GM21515 (cell line): ENCODE measurements around the gene KRTAP5-8.
"Not testable (repeated sequence)": the region's sequence is repeated elsewhere in the genome, so short reads cannot be mapped to it uniquely, and the experiment has no call there.

ENCODE experiments used
- ATAC-seq: cut with Tn5 transposase; IDR thresholded peaks from one replicate; pipeline ENCODE4 v1.9.1; 2021; ENCODE audit not compliant: unreplicated experiment

The KRTAP5-8 gene

DNA sequence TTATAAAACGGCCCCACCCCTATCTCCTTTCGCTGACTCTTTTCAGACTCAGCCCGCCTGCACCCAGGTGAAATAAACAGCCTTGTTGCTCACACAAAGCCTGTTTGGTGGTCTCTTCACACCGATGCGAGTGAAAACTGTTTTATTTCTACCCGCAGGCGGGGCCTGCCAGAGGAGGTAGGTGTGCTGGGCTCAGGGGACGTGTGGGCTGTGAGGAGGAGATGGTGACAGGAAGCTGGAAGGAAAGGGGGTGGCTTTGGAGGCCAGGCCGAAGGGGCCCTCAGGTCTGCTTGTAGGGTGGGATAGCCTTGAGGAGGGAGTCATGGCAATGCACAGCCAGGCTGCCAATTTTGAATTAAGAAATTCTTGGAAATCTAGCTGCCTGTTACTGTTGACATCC lies 32.0 kb upstream of the KRTAP5-8 start:
- no peak for ATAC-seq

DNA sequence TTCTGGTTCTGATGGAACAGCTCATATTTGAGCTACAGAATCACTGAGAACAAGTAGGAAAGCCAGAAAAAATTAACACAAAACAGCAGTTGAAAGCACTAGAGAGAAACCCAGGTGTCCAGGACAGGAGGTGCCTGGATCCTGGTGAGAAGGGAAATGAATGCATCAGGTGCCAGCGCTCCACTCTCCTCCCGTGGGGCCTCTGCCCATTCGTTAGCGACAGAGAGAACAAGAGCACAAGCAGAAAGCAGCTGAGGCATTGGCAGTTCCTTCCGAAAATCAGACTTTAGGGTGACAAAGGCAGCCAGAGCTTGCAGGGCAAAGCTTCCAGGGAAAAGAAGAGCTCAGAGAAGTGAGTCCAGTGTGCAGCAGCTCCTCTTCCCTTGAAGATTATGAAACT lies 30.7 kb upstream of the KRTAP5-8 start:
- ATAC-seq = no peak

DNA sequence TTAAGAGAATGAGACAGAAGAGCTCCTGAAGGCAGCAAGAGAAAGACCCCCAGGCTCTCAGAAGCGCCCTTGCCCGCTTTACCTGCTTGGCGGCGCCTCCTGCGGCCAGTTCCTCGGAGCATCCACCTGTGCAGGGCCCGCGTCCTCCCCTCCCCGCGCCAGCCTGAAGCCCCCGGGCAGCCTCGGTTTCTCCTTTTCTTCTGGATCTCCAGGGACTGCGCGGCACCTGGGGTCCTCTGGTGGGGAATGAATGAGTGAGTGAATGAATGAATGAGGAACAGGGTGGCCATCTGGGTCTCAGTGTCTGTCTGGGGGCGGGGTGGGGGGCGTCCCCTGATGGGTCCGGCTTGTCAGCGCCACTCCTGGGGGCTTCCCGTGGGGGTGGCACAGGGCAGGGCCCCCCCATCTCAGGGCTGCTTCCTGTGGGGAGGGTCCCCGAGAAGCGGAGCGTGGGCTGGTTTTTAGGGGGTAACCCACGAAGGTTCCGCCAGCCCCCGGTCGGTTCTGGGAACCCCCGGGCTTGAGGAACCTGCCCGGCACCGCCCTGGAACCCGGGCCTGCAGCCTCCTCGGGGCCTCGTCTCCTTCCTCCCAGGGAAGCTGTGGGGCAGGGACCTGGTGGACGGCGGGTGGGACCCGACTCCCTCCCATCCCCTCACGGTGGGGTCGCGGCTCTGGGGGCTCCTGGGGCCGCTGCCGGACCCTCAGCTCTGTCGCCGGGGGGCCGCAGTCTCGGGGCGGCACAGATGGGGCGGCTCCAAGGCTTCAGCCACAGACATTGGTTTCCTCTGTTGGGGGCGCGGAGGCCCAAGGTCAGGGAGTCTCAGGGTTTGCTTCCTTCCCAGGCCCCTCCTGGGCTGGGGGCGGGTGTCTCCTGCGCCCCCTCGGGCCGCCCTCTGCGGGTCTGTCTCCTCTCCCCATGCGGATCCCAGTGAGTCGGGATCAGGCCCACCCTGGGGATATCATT lies 19.0 kb upstream of the KRTAP5-8 start:
- ATAC-seq = no peak

DNA sequence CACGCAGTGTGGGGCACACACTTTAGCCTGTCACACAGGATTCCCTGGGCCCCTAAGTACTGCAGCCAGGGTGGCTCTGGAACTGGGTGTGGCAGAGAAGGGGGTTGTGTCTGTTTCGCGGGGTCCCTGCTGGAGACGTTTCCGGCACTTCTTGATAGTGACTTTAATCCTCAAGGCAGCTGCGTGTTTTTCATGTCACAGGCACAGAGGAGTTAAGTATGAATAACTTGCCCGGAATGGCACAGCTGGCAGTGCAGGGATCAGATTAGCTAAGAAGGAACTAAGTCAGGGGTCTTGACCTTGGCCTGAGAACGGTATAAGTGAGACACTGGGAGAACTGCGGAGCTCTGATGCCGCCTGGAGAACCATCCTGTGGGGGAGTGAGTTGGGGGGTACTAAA lies 18.3 kb upstream of the KRTAP5-8 start:
- no peak for ATAC-seq

DNA sequence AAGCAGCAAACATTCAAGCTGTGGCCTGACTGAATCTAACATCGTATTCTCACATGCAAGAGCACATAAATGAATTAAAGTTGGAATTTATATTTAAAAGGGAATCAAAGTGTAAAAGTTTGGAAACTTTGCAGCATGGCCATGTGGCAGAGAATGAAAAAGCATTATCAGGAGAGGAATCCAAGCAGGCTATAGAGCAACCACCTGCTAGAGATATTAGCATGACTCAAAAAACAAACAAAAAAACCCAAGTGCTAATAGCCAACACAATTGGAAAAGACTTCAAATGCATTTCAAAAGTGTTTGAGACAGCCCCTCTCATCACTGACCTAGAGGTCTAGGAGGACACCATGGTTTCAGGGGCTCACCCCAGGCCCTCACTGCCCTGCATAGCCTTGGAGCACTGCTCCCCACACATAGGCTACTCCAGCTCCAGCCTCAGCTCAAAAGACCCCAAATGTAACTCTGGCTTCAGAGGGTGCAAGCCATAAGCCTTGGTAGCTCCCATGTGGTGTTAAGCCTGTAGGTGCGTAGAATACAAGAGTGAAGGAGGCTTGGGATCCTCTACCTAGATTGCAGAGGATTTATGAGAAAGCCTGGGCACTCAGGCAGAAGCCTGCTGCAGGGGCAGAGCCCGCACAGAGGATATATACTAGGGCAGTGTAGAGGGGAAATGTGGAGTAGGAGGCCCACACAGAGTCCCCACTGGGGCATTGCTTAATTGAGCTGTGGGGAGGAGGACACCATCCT lies 12.5 kb upstream of the KRTAP5-8 start:
- no peak for ATAC-seq

DNA sequence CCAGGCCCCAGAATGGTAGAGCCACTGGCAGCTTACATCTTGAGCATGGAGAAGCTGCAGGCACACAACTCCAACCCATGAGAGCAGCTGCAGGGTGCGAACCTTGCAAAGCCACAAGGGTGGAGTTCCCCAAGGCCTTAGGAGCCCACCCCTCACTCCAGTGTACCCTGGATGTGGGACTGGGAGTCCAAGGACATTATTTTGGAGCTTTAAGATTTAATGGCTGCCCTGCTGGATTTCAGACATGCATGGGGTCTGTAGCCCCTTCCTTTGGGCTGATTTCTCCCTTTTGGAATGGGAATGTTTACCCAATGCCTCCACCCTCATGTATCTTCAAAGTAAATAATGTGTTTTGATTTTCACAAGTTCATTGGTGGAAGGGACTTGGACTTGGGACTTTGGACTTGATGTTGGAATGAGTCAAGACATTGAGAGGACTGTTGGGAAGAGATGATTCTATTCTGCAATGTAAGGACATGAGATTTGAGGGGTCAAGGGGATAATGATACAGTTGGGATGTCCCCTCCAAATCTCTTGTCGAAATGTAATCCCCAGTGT lies 11.8 kb upstream of the KRTAP5-8 start:
- ATAC-seq = no peak

DNA sequence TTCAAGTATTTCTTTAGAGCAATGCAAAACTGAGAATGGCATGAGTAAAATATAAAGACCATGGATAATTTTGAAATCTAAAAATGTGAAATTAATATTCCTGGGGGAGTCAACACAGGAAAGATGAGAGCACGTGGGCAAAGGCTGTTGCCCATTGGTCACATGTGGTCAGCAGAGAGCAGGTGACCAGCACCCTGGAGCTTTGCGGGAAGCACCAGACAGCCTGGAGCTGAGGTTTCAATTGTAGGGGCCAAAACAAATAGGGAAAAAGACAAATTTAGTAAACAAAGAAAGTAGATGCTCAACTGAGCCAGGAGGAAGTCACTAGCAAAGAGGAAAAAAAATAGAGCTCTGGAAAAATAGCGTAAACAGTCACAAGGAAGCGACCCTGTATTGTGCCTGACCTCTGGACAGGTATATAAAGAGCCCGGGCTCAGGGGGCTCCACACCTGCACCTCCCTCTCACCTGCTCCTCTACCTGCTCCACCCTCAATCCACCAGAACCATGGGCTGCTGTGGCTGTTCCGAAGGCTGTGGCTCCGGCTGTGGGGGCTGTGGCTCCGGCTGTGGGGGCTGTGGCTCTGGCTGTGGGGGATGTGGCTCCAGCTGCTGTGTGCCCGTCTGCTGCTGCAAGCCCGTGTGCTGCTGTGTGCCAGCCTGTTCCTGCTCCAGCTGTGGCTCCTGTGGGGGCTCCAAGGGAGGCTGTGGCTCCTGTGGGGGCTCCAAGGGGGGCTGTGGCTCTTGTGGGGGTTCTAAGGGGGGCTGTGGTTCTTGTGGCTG lies 10.8 kb upstream of the KRTAP5-8 start, which contains the start of gene KRTAP5-7:
Gene KRTAP5-7, plus strand, starts transcription at position 472 of the 780 bp plus-strand sequence. Its CDS starts 34 bp downstream, at position 506.
- ATAC-seq = not testable (repeated sequence)

DNA sequence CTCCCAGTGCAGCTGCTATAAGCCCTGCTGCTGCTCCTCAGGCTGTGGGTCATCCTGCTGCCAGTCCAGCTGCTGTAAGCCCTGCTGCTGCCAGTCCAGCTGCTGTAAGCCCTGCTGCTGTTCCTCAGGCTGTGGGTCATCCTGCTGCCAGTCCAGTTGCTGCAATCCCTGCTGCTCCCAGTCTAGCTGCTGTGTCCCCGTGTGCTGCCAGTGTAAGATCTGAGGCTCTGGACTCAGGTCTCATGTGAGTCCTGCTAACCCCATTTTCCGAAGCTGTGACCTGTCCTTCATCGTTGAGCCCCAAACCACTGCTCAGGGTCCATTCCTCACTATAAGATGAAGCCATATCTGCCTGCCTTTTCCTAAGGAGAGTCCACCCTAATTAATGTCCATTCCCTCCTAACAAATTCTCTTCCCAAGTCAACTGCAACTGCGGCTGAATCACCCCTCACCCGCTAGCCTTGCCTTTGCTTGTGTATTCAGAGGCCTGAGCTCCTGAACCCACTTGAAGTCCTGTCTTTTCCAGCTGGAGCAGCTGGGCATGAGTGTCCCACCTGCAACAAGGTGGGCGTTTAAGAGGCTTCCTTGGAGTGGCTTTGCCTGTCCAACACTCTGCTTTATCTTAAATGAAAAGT lies 10.1 kb upstream of the KRTAP5-8 start:
- ATAC-seq = no peak

DNA sequence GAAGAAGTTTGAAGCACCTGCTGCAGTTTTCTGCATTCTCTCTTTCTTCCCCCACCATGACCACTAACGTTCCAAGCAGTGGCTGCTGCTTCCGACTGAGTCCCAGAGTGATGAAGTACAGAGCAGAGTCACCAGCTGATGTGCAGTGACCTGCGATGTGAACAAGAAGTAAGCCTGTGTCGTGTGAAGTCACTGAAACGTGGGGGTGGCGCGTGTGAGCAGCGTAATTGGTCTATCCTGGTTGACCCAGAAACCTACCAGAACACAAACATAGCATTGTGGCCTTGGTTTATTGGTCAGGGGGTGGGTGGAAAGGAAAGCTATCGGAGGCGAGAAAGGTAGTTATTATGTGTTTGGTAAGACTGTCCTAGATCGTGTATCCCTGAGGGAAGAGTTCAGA lies 7.2 kb upstream of the KRTAP5-8 start:
- ATAC-seq = no peak

DNA sequence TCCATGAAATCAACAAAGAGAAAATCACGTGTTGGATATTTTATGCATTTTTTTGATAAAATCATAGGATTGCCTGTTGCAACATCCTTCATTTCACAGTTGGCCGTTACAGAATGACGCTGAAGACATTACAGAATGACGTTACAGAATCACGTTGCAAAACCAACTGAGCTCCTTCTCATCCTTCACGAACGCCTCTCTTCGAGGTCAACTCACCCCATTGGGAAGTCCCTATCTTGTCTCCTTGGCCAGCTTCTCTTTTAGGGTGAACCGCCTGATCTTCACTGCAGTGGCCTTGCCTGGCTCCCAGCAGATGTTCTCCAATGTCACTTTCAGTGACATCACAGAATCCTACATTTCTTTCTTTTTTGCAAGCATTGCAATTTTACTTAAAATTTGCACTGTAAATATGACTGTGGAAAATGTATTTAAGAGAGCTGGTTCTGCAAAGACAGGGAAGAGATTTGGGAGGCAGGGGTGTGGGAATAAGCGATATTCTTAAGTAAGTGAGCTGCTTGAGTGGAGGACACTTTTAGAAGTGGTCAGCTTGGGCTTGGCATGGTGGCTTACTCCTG lies 5.7 kb upstream of the KRTAP5-8 start:
- no peak for ATAC-seq

DNA sequence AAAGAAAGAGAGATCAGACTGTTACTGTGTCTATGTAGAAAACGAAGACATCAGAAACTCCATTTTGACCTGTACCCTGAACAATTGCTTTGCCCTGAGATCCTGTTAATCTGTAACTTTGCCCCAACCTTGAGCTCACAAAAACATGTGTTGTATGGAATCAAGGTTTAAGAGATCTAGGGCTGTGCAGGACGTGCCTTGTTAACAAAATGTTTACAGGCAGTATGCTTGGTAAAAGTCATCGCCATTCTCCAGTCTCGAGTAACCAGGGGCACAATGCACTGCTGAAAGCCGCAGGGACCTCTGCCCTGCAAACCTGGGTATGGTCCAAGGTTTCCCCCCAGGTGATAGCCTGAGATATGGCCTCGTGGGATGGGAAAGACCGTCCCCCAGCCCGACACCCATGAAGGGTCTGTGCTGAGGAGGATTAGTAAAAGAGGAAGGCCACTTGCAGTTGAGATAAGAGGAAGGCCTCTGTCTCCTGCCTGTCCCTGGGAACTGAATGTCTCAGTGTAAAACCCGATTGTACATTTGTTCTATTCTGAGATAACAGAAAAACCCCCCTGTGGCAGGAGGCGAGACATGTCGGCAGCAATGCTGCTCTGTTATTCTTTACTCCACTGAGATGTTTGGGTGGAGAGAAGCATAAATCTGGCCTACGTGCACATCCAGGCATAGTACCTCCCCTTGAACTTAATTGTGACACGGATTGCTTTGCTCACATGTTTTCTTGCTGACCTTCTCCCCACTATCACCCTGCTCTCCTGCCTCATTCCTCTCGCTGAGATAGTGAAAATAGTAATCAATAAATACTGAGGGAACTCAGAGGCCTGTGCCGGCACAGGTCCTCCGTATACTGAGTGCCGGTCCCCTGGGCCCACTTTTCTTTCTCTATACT lies 2.9 kb upstream of the KRTAP5-8 start:
- not testable (repeated sequence) for ATAC-seq

DNA sequence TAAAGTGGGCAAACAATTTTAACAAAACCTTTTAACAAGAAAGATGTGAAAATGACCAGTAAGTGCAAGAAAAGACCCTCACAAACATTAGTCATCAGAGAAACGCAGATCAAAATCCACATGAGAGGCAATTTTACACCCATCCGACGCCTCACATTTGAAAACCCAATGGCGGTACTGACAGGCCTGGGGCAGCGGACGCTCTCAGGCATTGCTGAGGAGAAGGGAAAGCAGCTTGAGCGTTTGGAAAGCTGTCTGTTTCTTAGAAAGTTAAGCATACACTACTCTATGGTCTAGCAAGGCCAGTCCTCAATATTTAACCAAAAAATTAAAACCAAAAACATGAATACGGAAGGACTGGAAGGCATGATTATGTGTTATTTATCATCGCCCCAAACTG lies 2.0 kb upstream of the KRTAP5-8 start:
- no peak for ATAC-seq

DNA sequence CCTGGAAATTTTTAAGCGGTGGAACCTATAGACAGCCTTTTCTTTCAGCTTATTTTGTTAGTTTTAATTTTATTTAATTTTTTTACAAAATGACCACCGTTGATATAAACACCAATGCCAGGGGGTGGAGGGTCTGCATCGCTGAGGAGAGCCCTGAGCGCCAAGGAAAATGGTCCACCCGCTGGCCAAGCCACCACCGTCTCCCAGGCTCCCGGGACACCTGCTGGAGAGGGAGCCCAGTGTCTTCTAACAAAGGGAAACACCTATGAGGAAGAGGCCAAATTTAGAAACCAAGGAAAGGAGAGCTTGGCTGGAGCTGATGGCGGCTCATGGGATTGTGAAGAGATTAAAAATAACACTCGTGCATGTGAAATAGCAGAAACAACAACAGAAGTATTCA lies 288 bp upstream of the KRTAP5-8 start:
- ATAC-seq = no peak

DNA sequence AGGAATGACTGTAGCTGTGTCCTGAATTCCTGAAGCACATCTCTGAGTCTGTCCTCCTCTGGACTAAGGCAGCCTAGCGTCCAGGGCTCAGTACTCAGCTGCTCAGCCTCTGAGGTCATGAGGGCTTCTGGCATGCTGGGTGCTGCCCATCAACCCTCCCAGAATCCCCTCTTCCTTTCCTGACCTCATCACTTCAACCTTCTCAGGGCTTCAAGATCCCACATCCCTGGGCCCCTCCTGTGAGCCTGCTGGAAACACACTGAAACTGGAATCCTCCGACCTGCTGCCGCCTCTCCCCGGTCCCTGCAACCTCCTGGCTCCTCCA lies 803 bp downstream of the KRTAP5-8 start:
- no peak for ATAC-seq

DNA sequence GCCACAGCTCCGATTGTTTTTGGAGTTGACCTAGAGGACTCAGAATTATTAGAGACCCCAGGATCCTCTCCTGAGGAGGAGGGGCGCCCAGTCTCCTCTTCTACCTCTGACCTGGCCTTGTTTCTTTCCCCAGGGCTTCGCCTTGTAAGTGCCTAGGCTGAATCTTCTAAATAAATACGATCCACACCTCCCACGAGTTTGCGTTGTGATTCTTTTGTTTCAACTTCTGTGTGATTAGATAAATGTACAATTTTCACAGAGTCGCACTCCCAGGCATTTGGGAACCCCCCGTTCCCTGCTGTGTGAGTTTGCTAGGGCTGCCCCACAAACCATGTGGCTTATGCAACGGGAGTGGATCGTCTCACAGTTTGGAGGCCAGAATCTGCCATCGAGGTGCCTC lies 1.2 kb downstream of the KRTAP5-8 start:
- ATAC-seq = no peak

DNA sequence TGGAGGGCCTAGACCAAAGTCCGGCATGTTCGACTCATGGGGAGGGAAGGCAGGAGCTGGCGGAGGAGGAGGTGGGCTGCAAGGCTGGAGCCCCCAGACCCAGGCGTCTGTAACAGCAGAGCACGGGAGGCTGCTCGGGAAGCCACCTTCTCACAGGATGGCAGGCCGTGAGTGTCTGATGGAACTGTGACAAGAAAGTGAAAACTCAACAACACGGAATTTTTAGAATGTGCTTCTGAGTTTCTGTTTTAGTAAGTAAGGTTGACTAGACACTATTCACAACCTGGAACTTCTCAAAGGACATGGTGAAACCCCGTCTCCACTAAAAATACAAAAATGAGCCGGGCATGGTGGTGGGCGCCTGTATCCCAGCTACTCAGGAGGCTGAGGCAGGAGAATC lies 2.1 kb downstream of the KRTAP5-8 start:
- ATAC-seq = not testable (repeated sequence)

DNA sequence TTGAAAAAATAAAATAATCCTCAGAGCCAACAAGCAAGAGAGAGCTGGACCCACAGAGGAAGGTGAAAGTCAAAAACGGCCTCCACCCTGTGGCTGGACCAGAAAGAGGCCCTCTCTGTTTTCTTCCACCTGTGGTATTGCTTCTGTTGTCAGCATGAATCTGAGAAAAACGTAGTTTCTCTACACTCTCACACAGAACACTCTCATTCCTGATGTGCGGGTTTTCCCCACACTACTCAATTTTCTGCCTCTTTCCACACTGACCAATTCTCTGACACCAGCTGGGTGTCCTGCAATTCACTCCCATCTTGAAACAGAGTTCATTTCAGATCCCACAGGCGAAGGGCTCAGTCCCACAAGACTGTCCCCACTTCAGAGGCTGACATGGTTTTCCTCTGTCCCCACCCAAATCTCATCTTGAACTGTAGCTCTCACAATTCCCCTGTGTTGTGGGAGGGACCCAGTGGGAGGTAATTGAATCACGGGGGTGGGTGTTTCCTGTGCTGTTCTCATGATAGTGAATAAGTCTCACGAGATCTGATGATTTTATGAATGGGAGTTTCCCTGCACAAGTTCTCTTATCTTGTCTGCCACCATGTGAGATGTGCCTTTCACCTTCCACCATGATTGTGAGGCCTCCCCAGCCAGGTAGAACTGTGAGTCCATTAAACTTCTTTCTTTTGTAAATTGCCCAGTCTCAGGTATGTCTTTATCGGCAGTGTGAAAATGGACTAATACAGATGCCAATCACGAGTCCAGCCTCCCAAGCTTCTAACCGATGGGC lies 2.9 kb downstream of the KRTAP5-8 start:
- ATAC-seq = peak; percentile 74

DNA sequence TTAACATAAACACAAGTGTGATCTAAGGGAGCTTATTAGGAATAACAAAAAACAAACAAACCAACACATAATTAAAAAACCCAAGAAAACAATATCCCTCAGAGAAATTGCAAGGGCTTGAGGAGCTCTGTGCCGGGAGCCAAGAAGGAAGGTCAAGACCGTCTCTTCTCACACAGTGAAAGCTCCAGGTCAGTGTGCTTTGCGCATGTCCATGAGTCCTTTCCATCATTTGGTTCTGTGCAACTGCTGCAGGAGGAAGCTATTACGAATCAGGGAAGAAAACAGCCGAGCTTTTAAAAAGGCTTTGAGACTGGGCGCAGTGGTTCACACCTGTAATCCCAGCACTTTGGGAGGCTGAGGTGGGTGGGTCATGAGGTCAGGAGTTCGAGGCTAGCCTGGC lies 4.6 kb downstream of the KRTAP5-8 start:
- no peak for ATAC-seq
